Smooth muscle cell (in vitro differentiated cells): ENCODE data around the gene KLRF2. TPM values are rescaled to one million over a fixed set of nuclear protein-coding genes. Genes with fewer than 3 reads are reported as not detected.

Source experiments
- DNase-seq: peaks from one replicate; lab custom pipeline; 2025; ENCODE audit not compliant: unreplicated experiment; lab: John Stamatoyannopoulos, UW
- H2AFZ ChIP-seq: fragments of 200-600 bp; sonication (generic); 2 replicates; pipeline ENCODE4 v1.6.0; 2016; ENCODE audit warnings: antibody characterized with exemption, low read depth, mild to moderate bottlenecking
- H3F3A ChIP-seq: fragments of 200-600 bp; sonication (generic); 2 replicates; pipeline ENCODE4 v1.6.0; 2017; ENCODE audit warnings: antibody characterized with exemption, low read depth
- H3K27ac ChIP-seq: fragments of 200-600 bp; sonication (generic); 2 replicates; pipeline ENCODE4 v1.5.1; 2016; ENCODE audit warnings: low read depth, mild to moderate bottlenecking
- H3K27me3 ChIP-seq: fragments of 200-600 bp; sonication (generic); 2 replicates; pipeline ENCODE4 v1.6.1; 2016; ENCODE audit warnings: low read depth, mild to moderate bottlenecking
- H3K36me3 ChIP-seq: fragments of 200-600 bp; sonication (generic); 2 replicates; pipeline ENCODE4 v1.5.1; 2016; ENCODE audit warnings: low read depth
- H3K4me1 ChIP-seq: fragments of 200-600 bp; sonication (generic); 2 replicates; pipeline ENCODE4 v1.5.1; 2016; ENCODE audit warnings: low read depth
- H3K4me2 ChIP-seq: fragments of 200-600 bp; sonication (generic); 2 replicates; pipeline ENCODE4 v1.6.0; 2016; ENCODE audit warnings: mild to moderate bottlenecking
- H3K4me3 ChIP-seq: fragments of 200-600 bp; sonication (generic); 2 replicates; pipeline ENCODE4 v1.5.1; 2016; ENCODE audit warnings: mild to moderate bottlenecking
- H3K79me2 ChIP-seq: fragments of 200-600 bp; sonication (generic); 2 replicates; pipeline ENCODE4 v1.6.0; 2016; ENCODE audit warnings: low read depth, mild to moderate bottlenecking
- H3K9ac ChIP-seq: fragments of 200-600 bp; sonication (generic); 2 replicates; pipeline ENCODE4 v1.6.0; 2016; ENCODE audit warnings: low read depth
- H3K9me3 ChIP-seq: fragments of 200-600 bp; sonication (generic); replicated peaks from 2 replicates; pipeline ENCODE4 v1.5.1; 2016; ENCODE audit warnings: low read depth
- H4K20me1 ChIP-seq: fragments of 200-600 bp; sonication (generic); 2 replicates; pipeline ENCODE4 v1.6.0; 2016; ENCODE audit warnings: low read depth
- WGBS: methylation state at CpG from one replicate; pipeline ENCODE4 v1.1.7; 2016; ENCODE audit warnings: low lambda C conversion rate; 5-methylcytosine and 5-hydroxymethylcytosine counted together
- polyA plus RNA-seq: library from polyadenylated mRNA; unstranded; fragments of >200 nt; fragmentation: Nextera tagmentation; extraction: Ambion mirVana; gene quantifications from 2 replicates; pipeline ENCODE4 v1.2.1, GENCODE V29; 2016
- total RNA-seq: library from RNA; depleted of rRNA; stranded (reverse); fragments of >200 nt; gene quantifications from 2 replicates; pipeline ENCODE4 v1.2.3, GENCODE V29; 2014
- TF ChIP-seq, protein P1 (sequence below): fragments of 200-600 bp; sonication (generic); IDR thresholded peaks from 2 replicates; pipeline ENCODE4 v1.5.1; 2017; ENCODE audit warnings: borderline replicate concordance, mild to moderate bottlenecking, antibody characterized with exemption; ENCODE audit not compliant: insufficient read depth, poor library complexity, severe bottlenecking

The KLRF2 gene
- total and polyA plus RNA-seq, 2 experiments from 2014 or later, result not detected

DNA sequence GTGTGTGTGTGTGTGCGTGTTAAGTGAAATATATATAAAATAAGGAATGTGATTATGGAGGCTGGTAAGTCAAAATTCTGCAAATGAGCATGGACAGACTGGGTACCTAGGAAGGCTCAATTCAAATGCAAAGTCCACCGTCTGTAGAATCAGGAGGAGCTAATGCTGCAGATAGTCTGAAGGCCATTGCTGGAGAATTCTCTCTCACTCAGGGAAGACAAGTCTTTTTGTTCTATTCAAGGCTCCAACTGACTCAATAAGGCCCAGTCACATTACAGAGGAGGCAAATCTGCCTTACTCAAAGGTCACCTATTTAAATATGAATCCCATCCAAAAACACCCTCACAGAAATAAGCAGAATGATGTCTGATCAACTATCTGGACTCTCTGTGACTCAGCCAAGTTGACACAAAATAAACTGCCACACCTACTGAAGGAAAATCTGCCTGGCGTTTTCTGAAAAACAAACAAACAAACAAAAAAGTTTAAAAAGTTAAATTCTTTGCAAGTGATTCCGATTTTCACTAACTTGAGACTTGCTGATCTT is 684 bp upstream of the KLRF2 start:
- Histone ChIP-seq H2AFZ (no peak overlapping the region), H3K79me2 (no peaks in the 10 kb centered on the region), H3K9ac (no peak overlapping the region), H3K27me3 (no peaks in the 10 kb centered on the region), H3K27ac (no peak overlapping the region), H4K20me1 (no peaks in the 10 kb centered on the region), H3K4me1 (no peaks in the 10 kb centered on the region), H3K4me2 (no peak overlapping the region), H3K9me3 (no peaks in the 10 kb centered on the region), H3F3A (no peaks in the 10 kb centered on the region), H3K36me3 (no peaks in the 10 kb centered on the region), H3K4me3 (no peak overlapping the region)
- WGBS, result 80% methylated on average over 4 of the region's 4 CpGs
- TF ChIP-seq, protein P1, sequence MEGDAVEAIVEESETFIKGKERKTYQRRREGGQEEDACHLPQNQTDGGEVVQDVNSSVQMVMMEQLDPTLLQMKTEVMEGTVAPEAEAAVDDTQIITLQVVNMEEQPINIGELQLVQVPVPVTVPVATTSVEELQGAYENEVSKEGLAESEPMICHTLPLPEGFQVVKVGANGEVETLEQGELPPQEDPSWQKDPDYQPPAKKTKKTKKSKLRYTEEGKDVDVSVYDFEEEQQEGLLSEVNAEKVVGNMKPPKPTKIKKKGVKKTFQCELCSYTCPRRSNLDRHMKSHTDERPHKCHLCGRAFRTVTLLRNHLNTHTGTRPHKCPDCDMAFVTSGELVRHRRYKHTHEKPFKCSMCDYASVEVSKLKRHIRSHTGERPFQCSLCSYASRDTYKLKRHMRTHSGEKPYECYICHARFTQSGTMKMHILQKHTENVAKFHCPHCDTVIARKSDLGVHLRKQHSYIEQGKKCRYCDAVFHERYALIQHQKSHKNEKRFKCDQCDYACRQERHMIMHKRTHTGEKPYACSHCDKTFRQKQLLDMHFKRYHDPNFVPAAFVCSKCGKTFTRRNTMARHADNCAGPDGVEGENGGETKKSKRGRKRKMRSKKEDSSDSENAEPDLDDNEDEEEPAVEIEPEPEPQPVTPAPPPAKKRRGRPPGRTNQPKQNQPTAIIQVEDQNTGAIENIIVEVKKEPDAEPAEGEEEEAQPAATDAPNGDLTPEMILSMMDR, result no peak
- DNase-seq, result no peak

GRCh38 chr12:9881988-9882387 is 699 bp downstream of the KLRF2 start:
- H3K4me2 ChIP-seq, result no peak overlapping the region
- no peaks in the 10 kb centered on the region for H3K36me3 ChIP-seq
- H4K20me1 ChIP-seq, result no peaks in the 10 kb centered on the region
- no peak overlapping the region for H3K4me3 ChIP-seq
- H2AFZ ChIP-seq, result no peak overlapping the region
- WGBS, result 91% methylated on average over 5 of the region's 5 CpGs
- H3F3A ChIP-seq, result no peaks in the 10 kb centered on the region
- no peaks in the 10 kb centered on the region for H3K4me1 ChIP-seq
- H3K79me2 ChIP-seq, result no peaks in the 10 kb centered on the region
- no peaks in the 10 kb centered on the region for H3K27me3 ChIP-seq
- no peak overlapping the region for H3K9ac ChIP-seq
- TF ChIP-seq, protein P1, result no peak
- no peak for DNase-seq
- no peaks in the 10 kb centered on the region for H3K9me3 ChIP-seq
- H3K27ac ChIP-seq, result no peak overlapping the region

DNA sequence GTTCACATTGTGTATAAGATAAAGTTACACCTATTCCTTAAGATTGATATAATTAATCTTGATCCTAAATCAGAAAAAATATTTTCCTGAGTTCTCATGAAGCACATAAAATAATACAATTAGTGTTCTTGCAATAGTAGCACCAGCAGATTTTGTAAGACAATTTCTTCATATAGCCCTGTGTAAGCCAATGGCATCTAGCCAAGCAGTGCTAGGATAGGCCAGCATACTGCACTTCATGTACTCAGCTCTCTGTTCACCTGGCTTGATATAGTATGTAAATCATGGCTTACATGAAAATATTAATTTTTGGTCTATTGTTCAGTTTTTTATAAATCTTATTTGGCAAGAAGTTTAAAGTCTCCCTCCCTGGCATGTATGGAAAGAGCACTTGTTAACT is 1.9 kb downstream of the KLRF2 start:
- no peak for DNase-seq
- H3K9me3 ChIP-seq, result no peaks in the 10 kb centered on the region
- TF ChIP-seq, protein P1, result no peak
- no peak overlapping the region for H3K4me3 ChIP-seq
- H3K9ac ChIP-seq, result no peak overlapping the region
- H3K4me2 ChIP-seq, result no peak overlapping the region
- H3K79me2 ChIP-seq, result no peaks in the 10 kb centered on the region
- no peak overlapping the region for H2AFZ ChIP-seq
- no peaks in the 10 kb centered on the region for H3F3A ChIP-seq
- no peaks in the 10 kb centered on the region for H3K36me3 ChIP-seq
- H3K4me1 ChIP-seq, result no peaks in the 10 kb centered on the region
- no peaks in the 10 kb centered on the region for H4K20me1 ChIP-seq
- H3K27ac ChIP-seq, result no peak overlapping the region
- H3K27me3 ChIP-seq, result no peaks in the 10 kb centered on the region

- Histone ChIP-seq H3K9ac (no peak overlapping the region), H2AFZ (no peak overlapping the region), H3K27me3 (no peaks in the 10 kb centered on the region), H3K9me3 (no peaks in the 10 kb centered on the region), H3F3A (no peaks in the 10 kb centered on the region), H3K27ac (no peak overlapping the region), H4K20me1 (peaks cover 19% of the 10 kb centered on the region), H3K79me2 (no peaks in the 10 kb centered on the region), H3K36me3 (no peaks in the 10 kb centered on the region), H3K4me3 (no peak overlapping the region), H3K4me2 (no peak overlapping the region), H3K4me1 (no peaks in the 10 kb centered on the region)
- 74% methylated on average over 4 of the region's 4 CpGs for WGBS
- TF ChIP-seq, protein P1, result no peak
- no peak for DNase-seq
These were observed 7.5 kb downstream of the KLRF2 start for GRCh38 chr12:9888665-9889273.
